Epithelial cell of proximal tubule (primary cell): Measurements from ENCODE around the gene ATP2B2. TPM values are rescaled to one million over a fixed set of nuclear protein-coding genes. Genes with fewer than 3 reads are reported as not detected.

Experiments
- DNase-seq: peaks from one replicate; pipeline ENCODE4 v3.0.0-alpha.2; 2011; ENCODE audit warnings: low read depth
- H3K4me3 ChIP-seq: 2 replicates; pipeline ENCODE4 v1.5.1; 2011; ENCODE audit warnings: low read depth, mild to moderate bottlenecking, low read length
- CTCF ChIP-seq: conservative IDR thresholded peaks from 2 replicates; pipeline ENCODE4 v1.5.1; 2012; ENCODE audit warnings: low read depth, mild to moderate bottlenecking, low read length
- total RNA-seq: library from RNA; depleted of rRNA; stranded (reverse); fragments of >200 nt; gene quantifications from 2 replicates; pipeline ENCODE4 v1.2.3, GENCODE V29; 2015

The ATP2B2 gene
- total RNA-seq, 1 donor from 2014 or later = not detected

- TF ChIP-seq CTCF = no peak
- peak; percentile 62 for DNase-seq
- no peak overlapping the region for H3K4me3 ChIP-seq
Measured at GRCh38 chr3:10366651-10367101, 138.7 kb downstream of the ATP2B2 start.

- DNase-seq = no peak
- no peak overlapping the region for H3K4me3 ChIP-seq
- TF ChIP-seq CTCF = no peak
Measured at GRCh38 chr3:10365791-10366190, 139.6 kb downstream of the ATP2B2 start.

- no peak overlapping the region for H3K4me3 ChIP-seq
- DNase-seq = no peak
- TF ChIP-seq CTCF = no peak
Measured at GRCh38 chr3:10365316-10365715, 140.1 kb downstream of the ATP2B2 start.

GRCh38 chr3:10364806-10365205 is 140.6 kb downstream of the ATP2B2 start:
- H3K4me3 ChIP-seq = no peak overlapping the region
- no peak for DNase-seq
- no peak for TF ChIP-seq CTCF

GRCh38 chr3:10363935-10364334 is 141.5 kb downstream of the ATP2B2 start:
- no peak for TF ChIP-seq CTCF
- DNase-seq = no peak
- no peak overlapping the region for H3K4me3 ChIP-seq

- no peak for TF ChIP-seq CTCF
- H3K4me3 ChIP-seq = no peak overlapping the region
- no peak for DNase-seq
Measured at GRCh38 chr3:10361375-10361774, 144.0 kb downstream of the ATP2B2 start.

- TF ChIP-seq CTCF = no peak
- no peak for DNase-seq
- no peak overlapping the region for H3K4me3 ChIP-seq
Measured at GRCh38 chr3:10360478-10360877, 144.9 kb downstream of the ATP2B2 start.
